SH-SY5Y (cell line): ENCODE measurements around the gene HOXC10.

Experiments used
- GATA2 ChIP-seq: IDR thresholded peaks from 2 replicates; pipeline ENCODE4 v1.6.1; 2011; ENCODE audit warnings: mild to moderate bottlenecking, low read depth, low read length
- GATA3 ChIP-seq: IDR thresholded peaks from 2 replicates; pipeline ENCODE4 v1.6.1; 2011; ENCODE audit warnings: low read depth, mild to moderate bottlenecking, low read length, moderate library complexity

DNA sequence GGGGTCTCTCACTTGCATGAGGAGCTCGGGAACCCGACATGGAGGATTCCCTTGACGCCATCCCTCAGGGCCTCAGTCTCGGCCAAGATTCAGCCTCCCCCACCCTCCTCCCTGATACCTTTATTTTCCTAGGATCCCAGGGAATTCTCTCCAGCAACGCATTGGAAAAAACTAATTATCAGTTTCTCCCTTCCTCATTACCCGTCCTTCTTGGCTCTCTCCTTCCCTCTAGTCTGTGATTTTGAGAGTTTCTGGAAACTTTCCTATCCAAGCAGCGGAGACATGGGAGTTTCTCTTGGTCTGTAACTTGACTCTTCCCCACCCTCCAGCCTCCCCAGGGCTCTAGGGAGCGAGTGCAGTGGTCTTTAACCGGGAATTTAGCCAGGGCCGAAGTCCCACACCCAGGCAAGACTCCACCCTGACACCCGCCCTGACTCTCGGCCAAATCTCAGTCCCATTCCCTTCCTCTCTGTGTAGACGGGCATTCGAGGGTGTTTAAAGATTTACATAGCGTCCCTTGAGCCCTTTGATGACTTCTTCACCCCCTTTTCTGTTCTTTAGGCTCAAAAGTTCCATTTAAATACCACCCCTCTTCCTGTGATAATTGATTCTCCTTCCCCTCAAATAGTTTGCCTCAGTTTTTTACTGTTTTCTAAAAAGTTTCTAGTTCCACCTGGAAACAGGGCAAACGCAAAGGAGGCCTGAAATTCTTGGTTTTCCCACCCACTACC lies 54.6 kb downstream of the HOXC10 start:
- no peak for TF ChIP-seq GATA2
- TF ChIP-seq GATA3: no peak
